Fibroblast of skin of right biceps (primary cell): ENCODE data around the gene RNF220.
A peak's percentile ranks its signal among the peaks of the same experiment; 100 is the strongest.

Source experiments
- DNase-seq: peaks from one replicate; pipeline ENCODE4 v3.0.0-alpha.2; 2013

RNF220 gene

DNA sequence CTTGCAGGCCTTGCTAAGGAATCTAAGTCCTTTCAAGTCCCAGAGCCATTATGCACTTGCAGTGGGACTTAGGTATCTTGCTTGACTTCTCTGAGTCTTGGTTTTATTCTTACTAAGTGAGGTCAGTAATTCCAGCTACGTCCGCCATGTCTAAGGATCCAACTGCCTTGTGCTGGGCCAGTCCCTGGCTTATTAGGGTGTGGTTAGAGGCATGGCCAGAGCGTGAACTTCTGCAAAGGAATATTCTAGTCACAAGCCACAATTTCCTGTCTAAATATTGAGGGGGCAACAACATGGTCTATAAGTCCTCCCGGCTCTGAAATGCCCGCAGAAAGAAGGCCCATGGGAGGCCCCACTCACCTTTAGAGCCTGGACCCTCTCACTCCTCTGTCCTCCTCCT is 186.3 kb downstream of the RNF220 start:
- DNase-seq = no peak

DNA sequence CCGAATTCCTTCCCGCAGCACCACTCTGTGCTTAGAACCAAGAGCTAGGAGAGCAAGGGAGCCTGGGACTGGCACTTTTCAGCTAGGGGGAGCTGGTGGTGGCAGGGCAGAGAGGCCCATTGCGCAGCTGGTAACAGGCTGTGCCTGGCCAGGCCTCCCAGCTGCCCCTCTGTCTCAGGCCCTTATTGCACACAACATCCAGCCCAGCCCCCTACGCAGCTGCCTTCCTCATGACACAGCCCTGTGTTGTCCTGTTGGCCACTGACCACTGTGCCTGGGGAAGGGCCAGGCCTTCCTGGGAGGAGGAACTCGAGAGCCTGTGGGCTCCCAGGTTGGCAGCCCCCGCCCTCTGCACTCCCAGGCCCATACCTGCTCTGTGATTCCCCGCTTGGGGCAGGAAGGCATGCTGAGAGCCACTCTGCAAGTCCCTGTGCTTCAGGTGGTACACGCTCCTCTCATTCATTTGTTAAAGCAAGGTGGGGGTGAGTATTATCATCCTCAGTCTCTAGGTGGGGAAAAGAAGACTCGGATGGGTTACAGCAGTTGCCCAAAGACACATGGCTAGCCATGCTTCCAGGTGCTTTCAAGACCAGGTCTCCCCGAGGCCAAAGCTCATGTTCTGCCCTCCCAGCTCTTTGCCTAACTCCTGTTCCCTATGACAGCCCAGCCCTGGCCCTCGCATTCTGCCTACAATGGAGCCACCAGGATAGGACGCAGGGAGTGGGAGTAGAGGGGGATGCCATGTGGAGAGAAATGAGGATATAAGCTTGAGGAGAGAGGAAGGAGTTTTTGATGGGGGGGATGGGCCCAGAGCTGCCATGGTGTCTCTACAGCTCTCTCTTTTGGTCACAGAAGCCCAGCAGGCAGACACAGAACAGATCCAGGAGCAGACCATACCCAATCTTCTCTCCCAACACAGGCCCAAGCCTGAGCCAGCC is 187.4 kb downstream of the RNF220 start:
- DNase-seq = no peak

DNA sequence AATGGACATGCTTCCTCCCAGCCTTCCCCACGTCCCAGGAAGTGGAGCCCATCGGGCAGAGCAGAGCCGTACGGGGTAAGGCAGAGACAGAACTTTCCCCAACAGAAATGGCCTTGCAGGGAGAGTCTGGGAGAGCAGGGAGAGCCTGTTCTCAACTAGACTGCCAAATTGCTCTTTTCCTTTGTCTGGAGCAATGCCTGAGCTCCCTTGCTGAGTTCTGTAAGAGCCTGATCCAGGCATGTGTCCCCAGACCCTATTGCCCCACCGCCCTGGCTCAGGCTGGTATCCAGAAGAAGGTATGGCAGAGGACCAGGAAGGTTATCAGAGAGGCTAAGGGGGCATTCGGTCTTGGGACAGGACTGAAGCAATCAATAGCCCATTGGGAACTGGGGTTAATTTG is 189.3 kb downstream of the RNF220 start:
- no peak for DNase-seq

DNA sequence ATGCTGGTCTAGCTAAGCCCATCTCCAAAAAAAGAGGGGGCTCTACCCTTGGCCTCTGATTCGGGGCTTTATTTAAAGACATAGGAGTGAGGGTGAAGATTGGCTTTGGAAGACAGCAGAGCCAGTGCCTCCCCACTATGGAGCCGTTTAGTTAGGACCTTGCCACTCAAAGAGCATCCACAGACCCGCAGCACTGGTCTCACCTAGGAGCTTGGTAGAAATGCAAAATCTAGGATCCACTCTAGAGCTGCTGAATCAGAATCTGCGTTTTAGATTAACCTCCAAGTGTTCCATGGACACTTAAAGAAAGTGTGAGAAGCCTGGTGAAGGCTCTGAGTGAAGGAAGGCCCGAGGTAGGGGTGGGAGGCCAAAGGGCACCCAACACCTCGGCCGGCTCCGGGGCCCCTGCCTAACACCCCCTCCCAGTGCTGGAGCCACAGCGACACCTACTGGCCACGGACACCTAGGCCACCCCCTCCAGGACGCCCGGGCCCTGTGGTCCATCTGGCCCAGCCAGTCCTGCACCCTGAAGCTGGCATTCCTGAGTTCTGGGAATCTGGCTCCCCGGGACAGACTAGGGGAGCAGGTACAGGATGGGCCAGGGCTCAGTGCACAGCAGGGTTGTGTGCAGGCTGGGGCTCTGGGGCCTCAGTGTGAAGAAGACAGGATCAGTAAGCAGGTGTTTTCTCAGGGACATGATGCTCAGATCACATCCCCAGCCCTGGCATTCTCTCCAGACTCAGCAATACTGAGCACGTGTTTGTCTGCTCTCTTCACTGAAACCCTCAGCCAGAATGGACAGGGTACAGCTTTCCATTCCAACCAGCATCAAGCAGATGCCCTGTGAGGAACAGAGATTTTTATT is 190.0 kb downstream of the RNF220 start:
- peak; percentile 45 for DNase-seq

DNA sequence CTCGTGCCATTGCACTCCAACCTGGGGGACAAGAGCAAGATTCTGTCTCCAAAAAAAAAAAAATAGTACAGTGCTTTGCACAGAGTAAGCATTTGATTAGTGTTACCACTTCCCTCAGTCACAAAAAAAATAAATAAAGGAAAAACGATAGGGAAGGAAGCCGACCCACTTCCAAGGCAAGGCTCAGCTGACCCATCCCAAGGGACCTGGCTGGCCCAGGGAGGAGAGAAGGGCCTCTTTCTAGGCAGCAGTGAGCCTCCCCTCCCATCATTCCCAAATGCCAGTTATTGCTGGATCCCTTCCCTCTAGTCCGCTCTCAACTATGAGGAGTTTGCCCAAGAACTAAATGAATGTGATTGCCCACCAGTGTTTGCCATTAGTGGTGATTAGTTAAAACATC is 191.5 kb downstream of the RNF220 start:
- no peak for DNase-seq

DNA sequence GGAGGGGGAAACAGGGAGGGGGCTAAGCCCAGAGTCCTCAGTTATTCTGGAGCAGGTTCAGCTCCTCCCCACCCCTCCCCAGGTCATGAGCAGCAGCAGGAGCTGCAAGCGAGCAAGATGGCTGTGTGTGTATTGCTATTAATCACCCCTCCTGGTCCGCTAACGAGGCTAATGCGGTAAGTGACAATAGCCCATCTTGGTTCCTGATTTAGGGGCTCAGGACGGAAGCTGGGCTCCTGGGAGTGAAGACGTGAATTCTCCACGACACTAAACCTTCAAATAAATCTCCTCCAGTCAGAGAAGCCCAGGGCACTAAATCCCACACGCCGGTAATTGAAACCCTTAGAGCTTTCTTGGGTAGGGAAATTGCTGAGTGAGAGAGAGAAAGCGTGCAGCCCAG is 193.1 kb downstream of the RNF220 start:
- DNase-seq = no peak

DNA sequence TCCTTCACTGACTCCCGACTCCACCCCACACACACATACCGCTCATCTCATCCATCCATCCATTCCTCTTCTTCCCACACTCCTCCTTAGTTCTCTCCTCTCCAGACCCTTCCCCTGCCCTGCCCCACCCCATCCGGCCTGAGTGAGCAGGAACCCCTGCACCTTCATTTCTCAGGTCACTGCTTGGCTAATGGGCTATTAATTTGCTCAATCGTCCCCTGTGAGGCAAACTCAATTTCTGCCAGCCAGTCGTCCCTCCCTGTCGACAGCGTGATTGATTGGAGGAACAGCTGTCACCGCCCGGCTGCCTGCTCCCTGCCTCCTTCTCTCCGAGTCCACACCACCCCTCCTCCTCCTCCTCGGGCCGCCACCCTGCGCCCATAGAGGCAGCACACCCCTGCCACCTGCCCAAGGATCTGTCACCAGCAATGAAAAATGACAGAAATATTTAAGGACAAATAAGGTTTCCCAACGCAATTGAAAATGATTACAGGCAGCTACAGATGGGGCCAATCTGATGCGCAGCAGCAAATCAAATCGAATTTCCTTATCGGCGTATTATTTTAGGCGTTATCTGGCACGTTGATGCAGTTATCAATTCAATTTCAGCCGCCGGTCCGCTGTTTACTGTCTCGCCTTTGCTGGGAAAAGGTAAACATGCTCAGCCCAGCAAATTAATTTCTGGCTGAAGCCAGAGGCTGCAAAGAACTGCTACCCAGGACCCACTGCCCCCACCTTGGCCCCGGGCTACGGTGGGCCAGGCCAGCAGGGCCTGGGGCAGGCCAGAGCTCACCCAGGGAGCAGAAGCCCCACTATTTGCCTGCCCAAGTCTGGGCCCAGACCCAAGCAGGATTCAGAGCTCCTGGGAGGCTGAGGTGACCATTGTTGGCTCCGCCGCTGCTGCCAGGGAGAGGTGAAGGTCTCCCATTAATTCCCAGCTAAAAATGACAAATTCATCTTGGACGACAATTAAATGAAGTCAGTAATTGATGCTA is 197.9 kb downstream of the RNF220 start:
- DNase-seq = no peak

DNA sequence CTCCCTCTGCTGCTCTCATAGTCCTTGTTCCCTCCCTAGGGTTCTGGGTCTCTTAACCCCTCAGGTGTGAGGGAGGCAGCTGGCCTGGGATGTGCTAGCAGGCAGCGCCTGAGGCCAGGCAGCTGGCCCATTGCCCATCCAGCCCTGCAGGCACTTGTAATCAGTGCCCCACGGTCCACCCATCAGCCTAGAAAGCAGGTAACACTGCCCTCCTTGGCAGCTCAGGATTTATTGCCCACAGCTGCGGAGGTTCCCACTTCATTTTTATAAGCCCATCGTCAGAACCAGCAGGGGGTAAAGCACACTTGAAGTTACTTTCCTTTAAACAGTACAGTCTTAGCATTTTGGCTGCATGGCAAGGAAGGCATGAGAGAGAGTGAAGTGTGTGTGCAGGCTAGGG is 198.7 kb downstream of the RNF220 start:
- DNase-seq = no peak

DNA sequence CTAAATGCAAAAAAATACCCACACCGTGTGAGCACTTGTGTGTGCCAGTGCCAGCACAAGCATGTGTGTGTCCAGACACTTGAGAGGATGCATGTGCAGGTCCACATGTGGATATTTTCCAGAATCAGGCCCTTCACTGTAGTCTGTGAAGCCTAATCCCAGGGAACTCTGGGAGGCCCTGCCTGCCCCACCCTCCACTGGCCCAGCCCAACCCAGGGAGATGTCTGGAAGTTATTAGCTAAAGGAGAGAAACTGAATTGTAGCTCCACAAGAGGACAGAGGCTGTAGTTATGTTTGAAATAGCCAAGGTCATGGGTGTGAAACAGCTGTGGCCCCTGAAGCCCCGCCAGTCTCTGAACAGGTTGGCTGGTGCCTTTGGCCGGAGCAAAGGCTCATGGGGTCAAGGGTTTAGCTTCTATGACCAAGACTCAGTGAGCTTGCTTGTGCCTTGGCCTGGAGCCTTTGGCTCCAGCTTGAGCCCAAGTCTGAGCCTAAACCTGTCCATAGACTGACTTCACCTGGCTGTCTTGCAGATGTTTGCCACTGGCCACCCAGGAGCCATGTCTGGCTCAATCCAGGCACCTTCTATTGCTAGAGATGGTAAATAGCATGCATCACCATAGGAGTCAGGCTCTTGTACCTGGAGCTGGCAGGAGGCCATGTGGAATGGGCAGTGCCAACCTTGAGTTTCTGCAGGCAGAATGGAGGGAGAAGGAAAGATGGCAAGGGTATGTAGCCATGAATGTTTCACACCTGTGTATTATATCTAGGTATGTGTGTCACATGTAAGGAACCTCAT is 199.3 kb downstream of the RNF220 start:
- no peak for DNase-seq

DNA sequence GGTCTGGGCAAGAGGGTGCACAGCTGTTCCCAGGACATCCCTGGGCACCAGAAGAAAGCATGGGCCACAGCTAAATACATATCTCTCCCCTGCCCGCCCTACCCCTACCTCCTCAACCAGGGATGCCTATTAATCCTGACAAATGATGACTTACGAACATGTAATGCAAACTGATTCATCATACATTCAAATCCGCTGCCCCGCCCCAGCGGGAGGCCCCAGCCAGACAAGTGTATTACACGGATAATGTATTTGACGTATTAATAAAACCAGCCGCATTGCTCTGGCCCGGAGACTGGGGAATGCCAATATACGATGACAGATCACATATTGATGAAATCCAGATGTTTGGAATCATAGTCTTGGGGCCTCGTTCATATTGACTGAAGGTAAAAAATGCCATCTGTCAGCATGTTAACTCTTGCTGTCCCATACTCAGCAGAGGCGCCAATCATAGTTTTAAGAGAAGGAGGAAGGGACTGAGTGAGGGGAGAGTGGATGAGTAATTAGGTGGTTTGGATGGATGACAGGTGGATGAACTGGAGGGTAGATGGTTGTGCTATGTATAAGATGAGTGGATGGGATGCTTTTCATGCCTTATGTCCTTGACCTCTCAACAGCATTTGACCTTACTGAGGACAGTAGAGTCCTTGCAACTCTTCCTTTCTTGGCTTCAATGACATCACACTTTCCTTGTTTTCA is 201.0 kb downstream of the RNF220 start:
- DNase-seq = peak; percentile 74

DNA sequence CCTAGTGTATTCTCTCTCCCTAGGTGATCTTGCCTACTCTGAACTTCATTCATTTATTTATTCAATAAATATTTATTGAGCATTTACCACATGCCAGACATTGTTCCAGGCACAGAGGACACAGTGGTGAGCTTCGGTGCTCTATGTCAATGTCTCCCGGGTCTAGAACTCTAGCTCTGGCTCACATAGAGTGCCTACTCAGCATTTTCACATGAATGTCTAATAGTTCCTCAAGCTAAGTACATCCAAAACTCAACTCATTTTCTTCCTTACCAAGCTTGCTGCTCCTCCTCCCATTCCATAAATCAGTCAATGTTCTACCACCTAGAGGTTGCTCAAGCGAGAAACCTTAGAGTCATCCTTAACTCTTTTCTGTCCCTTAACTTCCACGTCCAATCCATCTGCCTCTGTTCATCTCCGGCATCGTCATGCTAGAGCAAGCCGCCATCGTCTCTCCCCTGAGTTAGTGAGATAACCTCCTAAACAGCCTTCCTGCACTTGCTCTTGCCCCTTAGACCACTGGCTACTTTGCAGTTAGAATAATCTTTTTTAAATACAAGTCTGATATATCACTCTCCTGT is 201.7 kb downstream of the RNF220 start:
- DNase-seq = no peak

DNA sequence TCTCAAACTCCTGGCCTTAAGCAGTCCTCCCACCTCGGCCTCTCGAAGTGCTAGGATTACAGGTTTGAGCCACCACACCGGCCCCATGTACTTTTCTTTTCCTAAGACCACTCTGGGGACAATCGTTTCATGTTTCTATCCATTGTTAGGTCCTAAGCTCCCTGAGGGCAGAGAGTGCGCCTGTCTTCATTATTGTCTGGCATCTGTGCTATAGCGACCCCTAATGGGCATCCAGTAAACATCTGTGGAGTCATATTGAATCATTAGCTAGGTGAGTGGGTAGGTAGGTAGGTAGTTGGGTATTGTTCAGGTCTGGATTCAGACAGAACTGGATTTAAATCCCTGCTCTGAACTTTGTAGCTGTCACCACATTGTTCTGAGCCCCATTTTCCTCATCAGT is 203.1 kb downstream of the RNF220 start:
- no peak for DNase-seq

DNA sequence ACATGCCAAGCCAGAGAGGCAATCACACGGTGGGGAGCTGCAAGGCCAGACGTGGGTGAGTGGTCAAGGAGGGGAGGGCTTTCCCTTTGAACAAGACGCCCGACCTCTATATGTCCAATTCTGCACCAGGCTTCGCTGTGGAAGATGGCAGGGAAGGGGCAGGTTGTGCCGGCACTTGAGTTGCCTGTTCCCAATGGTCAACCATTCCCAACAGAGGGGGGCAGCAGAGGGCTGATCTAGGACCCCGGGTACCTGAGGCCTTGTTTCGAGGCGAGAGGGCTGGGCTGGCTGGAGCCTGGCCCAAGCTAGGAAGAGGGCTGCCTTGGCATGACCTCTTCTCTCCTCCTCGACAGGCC is 204.3 kb downstream of the RNF220 start:
- DNase-seq = peak; percentile 50

DNA sequence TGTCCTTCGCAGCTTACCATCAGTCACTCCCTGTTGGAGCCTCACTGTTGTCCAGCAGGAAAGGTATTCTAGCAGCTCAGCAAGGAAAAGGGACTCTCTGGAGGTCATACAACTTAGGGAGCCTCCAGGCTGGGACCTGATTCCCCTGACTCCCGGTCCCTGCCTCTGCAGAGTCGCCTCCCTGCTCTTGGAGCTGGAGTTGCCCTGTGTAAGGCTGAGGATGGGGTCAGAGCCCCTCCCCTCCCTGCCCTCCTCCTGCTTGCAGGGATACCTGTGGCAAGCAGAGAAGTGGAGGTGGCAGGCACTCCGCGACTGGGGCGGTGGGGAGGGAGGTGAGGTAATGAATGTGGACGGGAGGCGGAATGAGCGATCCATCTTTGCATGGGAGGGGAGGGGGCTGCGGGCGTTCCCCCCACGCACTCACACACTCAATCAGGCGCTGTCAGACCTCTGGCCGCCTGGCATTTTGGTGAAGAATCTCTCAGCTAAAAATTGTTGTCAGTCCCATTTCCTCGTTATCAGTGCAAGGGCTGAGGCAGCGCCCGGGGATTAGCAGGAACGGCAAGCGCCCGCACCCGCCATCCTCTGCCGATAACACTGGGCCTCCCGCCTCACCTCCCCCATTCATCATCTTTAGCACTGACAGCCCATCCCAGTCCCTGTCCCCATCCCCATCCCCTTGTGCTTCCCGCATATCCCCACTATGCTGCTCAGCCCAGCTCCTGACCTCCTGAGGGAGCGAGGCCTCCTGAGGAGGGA is 204.9 kb downstream of the RNF220 start:
- no peak for DNase-seq

DNA sequence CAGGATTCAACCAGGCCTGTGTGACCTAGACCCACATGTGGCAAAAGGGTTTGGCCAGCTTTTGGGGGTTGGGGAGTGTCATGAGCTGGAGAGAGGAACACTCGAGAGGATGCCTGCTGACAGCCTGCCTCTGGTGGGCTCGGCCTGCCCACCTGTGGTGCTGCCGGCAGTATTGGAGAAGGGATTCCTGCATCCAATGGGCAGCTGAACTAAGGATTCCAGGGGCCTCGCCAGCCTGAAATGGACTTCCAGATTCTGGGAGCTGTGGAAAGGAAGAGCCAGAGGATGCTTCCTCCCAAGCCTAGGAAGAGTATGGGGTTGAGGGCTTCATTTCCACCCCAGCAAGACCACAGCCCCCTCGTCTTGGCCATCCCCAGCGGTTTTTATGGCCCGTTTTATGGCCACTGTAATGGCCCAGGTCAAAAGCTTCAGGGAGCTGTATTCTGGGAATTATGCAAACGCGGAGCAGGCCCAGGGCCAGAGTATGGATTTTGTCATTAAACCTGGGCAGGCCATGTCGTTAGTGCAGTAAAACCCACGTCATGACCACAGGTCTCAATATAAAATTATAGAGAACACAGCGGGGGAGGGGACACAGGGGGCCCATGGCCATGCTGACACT is 205.6 kb downstream of the RNF220 start:
- no peak for DNase-seq

DNA sequence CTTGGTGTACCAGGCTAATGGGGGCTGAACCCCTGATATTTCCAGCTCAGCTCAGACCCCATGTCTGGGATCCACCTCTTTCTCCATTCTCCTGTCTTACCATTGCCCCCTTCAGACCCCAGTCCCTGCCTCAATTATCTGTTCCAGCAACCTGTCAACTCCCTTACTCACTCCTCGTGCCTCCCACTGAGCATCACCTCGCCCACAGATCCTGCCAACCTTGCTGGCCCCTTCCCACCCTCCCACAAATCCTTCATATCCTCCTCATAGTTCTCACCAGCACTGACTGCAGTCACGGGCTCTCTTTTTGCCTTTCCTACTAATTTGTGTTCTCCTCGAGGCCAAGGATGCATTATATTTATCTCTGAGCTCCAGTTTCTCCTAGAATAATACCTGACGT is 206.4 kb downstream of the RNF220 start:
- DNase-seq = no peak

DNA sequence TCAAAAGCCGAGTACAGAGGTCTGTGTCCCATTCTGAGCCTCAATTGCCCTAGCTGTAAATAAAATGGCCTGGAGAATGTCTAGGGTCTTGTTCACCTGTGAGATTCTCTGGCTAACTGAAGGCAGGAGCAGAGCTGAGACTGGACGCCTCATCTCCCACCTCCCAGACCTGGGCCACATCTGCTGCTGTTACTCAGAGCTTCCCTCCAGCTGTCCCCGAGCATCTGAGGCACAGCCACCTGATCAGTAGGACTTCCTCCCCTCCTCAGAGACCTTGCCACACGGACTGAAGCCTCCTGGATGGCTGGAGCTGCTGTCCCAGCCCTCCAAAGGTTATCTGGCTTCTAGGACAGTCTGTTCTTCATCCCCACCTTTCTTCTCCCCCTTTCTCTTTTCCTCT is 206.8 kb downstream of the RNF220 start:
- DNase-seq = no peak

DNA sequence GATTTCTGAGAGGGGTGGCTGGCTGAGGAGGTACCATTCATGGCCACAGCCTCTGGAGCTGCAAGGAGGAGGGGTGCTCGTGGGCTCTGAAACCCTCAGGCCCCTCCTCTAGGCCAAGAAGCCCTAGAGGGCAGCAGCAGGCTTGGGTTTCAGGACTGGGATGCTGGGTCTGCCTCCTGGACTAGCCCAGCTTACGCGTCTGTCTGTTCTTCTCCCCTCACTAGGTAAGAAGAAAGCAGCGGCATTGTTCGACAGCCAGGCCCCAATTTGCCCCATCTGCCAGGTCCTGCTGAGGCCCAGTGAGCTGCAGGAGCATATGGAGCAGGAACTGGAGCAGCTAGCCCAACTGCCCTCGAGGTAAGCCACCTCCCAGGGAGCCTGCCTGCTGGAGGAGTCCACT is 208.9 kb downstream of the RNF220 start:
- no peak for DNase-seq

DNA sequence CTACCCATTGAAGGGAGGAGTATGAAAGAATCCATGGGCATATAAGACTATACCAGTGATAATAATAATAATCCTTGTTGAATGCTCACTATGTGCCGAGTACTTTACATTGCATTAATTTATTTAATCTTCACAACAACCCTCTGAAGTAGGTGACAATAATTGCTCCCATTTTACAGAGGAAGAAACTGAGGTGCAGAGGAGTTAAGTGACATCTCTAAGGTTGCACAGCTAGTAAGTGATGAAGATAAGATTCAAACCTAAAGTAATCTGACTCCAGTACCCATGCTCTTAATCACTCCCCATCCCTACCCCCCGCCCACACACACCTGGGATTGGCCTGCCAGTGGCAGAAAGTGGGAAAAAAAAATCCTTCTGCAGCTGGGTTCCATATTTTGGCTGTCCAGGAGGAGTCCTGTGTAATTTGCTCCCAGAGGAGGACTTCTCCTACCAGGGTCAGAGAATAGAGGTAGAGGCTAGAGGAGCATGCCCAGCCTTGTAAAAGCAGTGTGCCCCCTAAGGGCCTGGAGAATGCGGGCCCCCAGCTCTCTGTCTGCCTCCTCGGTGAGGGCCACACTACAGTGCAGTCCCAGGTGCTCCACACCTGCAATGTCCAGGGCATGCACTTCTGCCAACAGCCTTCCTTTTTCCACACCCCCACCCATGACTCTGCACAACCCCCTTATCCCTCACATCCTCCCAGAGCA is 211.4 kb downstream of the RNF220 start:
- DNase-seq = no peak
